HEK293T (cell line): ENCODE data around the gene TSPAN18.

Source experiments
- CTCF ChIA-PET: fragments of 350-600 bp; formaldehyde crosslinking; extraction: SDS; loops from one replicate; lab custom pipeline; 2021; ENCODE audit warnings: antibody characterized with exemption, inconsistent platforms; lab: Yijun Ruan, JAX
- POLR2A ChIA-PET: fragments of 350-600 bp; formaldehyde crosslinking; extraction: SDS; loops from one replicate; lab custom pipeline; 2020; ENCODE audit warnings: antibody characterized with exemption, inconsistent platforms; lab: Yijun Ruan, JAX
- DNase-seq: peaks from one replicate; pipeline ENCODE4 v3.0.0; 2012; ENCODE audit warnings: mixed read lengths; ENCODE audit errors: extremely low spot score
- ARNT ChIP-seq: fragments of 450-650 bp; IDR thresholded peaks from 2 replicates; pipeline ENCODE4 v1.6.1; 2017; ENCODE audit warnings: mild to moderate bottlenecking
- BHLHE40 ChIP-seq: fragments of 450-650 bp; IDR thresholded peaks from 2 replicates; pipeline ENCODE4 v1.6.1; 2016; ENCODE audit warnings: mild to moderate bottlenecking, moderate library complexity, borderline replicate concordance
- CTBP1 ChIP-seq: fragments of 450-650 bp; IDR thresholded peaks from 2 replicates; pipeline ENCODE4 v1.6.1; 2016; ENCODE audit warnings: borderline replicate concordance
- ELF4 ChIP-seq: fragments of 450-650 bp; IDR thresholded peaks from 2 replicates; pipeline ENCODE4 v1.6.1; 2017; ENCODE audit warnings: antibody characterized with exemption
- FOXA1 ChIP-seq: fragments of 450-650 bp; IDR thresholded peaks from 2 replicates; pipeline ENCODE4 v1.6.1; 2016; ENCODE audit warnings: mild to moderate bottlenecking
- FOXK2 ChIP-seq: fragments of 450-650 bp; IDR thresholded peaks from 2 replicates; pipeline ENCODE4 v1.6.1; 2016; ENCODE audit warnings: mild to moderate bottlenecking
- FOXM1 ChIP-seq: fragments of 450-650 bp; IDR thresholded peaks from 2 replicates; pipeline ENCODE4 v1.6.1; 2017; ENCODE audit warnings: mild to moderate bottlenecking, borderline replicate concordance
- HDGF ChIP-seq: fragments of 450-650 bp; IDR thresholded peaks from 2 replicates; pipeline ENCODE4 v1.6.1; 2017; ENCODE audit warnings: antibody characterized with exemption, borderline replicate concordance
- L3MBTL2 ChIP-seq: fragments of 450-650 bp; conservative IDR thresholded peaks from 2 replicates; pipeline ENCODE4 v1.6.1; 2016; ENCODE audit warnings: mild to moderate bottlenecking
- LEF1 ChIP-seq: fragments of 450-650 bp; IDR thresholded peaks from 2 replicates; pipeline ENCODE4 v1.6.1; 2017; ENCODE audit warnings: mild to moderate bottlenecking, borderline replicate concordance
- NFRKB ChIP-seq: fragments of 450-650 bp; IDR thresholded peaks from 2 replicates; pipeline ENCODE4 v1.6.1; 2016; ENCODE audit warnings: mild to moderate bottlenecking, moderate library complexity
- PKNOX1 ChIP-seq: fragments of 450-650 bp; IDR thresholded peaks from 2 replicates; pipeline ENCODE4 v1.6.1; 2016
- SP1 ChIP-seq: fragments of 450-650 bp; IDR thresholded peaks from 2 replicates; pipeline ENCODE4 v1.6.1; 2017
- SUZ12 ChIP-seq: fragments of 450-650 bp; IDR thresholded peaks from 2 replicates; pipeline ENCODE4 v1.6.1; 2016; ENCODE audit warnings: mild to moderate bottlenecking
- TARDBP ChIP-seq: fragments of 450-650 bp; IDR thresholded peaks from 2 replicates; pipeline ENCODE4 v1.6.1; 2016
- ZNF384 ChIP-seq: fragments of 450-650 bp; IDR thresholded peaks from 2 replicates; pipeline ENCODE4 v1.6.1; 2016

Gene TSPAN18

GRCh38 chr11:44876194-44876723 is 149.5 kb downstream of the TSPAN18 start:
- CTCF ChIA-PET: interaction anchor here (1.3 kb wide), 1 partner anchor 259 kb away, joined by 3 read pairs; no protein-coding TSS in a partner anchor
- TF ChIP-seq ZNF384 (no peak), CTBP1 (no peak), TARDBP (no peak), NFRKB (no peak), BHLHE40 (no peak), FOXM1 (no peak), L3MBTL2 (no peak), SP1 (no peak), SUZ12 (no peak), LEF1 (no peak), PKNOX1 (no peak), FOXA1 (no peak), ELF4 (no peak), ARNT (no peak), HDGF (no peak), FOXK2 (no peak)
- POLR2A ChIA-PET: no interaction called here
- DNase-seq: no peak

- DNase-seq: no peak
- TF ChIP-seq CTBP1: no peak
- no peak for TF ChIP-seq HDGF
- no peak for TF ChIP-seq LEF1
- no peak for TF ChIP-seq FOXM1
- no peak for TF ChIP-seq SUZ12
- no peak for TF ChIP-seq FOXK2
- no peak for TF ChIP-seq L3MBTL2
- TF ChIP-seq TARDBP: no peak
- POLR2A ChIA-PET: no interaction called here
- CTCF ChIA-PET: interaction anchor here (1.3 kb wide), 1 partner anchor 260 kb away, joined by 3 read pairs; no protein-coding TSS in a partner anchor
These were observed 150.1 kb downstream of the TSPAN18 start for GRCh38 chr11:44876906-44877305.

GRCh38 chr11:44877571-44878497 is 151.1 kb downstream of the TSPAN18 start:
- POLR2A ChIA-PET: no interaction called here
- DNase-seq: no peak
- CTCF ChIA-PET: no interaction called here
- TF ChIP-seq SUZ12 (no peak), FOXM1 (no peak), FOXK2 (no peak), ZNF384 (no peak), NFRKB (no peak), TARDBP (no peak), ARNT (no peak), LEF1 (no peak), PKNOX1 (no peak), HDGF (no peak), FOXA1 (no peak), ELF4 (no peak), CTBP1 (no peak)

GRCh38 chr11:44878711-44879110 is 151.9 kb downstream of the TSPAN18 start:
- no peak for TF ChIP-seq NFRKB
- no peak for TF ChIP-seq FOXK2
- TF ChIP-seq ARNT: no peak
- TF ChIP-seq CTBP1: no peak
- no peak for TF ChIP-seq ZNF384
- DNase-seq: no peak
- ChIA-PET CTCF (no interaction called here), POLR2A (no interaction called here)

GRCh38 chr11:44879432-44879831 is 152.7 kb downstream of the TSPAN18 start:
- ChIA-PET POLR2A (no interaction called here), CTCF (no interaction called here)
- TF ChIP-seq HDGF (no peak), ELF4 (no peak), SUZ12 (no peak), NFRKB (no peak)
- no peak for DNase-seq

- DNase-seq: no peak
- ChIA-PET POLR2A (no interaction called here), CTCF (interaction anchor here (0.6 kb wide), 1 partner anchor 31 kb away, joined by 3 read pairs; no protein-coding TSS in a partner anchor)
- TF ChIP-seq PKNOX1 (no peak), ARNT (no peak), TARDBP (no peak), ELF4 (no peak), BHLHE40 (no peak)
These were observed 153.7 kb downstream of the TSPAN18 start for GRCh38 chr11:44880511-44880910.
